Memory B cell (primary cell): Measurements from ENCODE around the gene SLC8A3.

Experiments
- ATAC-seq: fragments of 150-1000 bp; cut with Tn5 transposase; 2 replicates; pipeline ENCODE4 v1.10.0; 2021; ENCODE audit warnings: low read depth, mild to moderate bottlenecking, moderate library complexity
- DNase-seq, 2 donors: peaks; one replicate each; pipeline ENCODE4 v3.0.0; 2022; ENCODE audit warnings: low spot score in 2 of 2
- H3K27ac Mint-ChIP-seq: one replicate; pipeline ENCODE4 v1.8.0; 2022; ENCODE audit warnings: mild to moderate bottlenecking, moderate library complexity, mixed read lengths
- H3K27me3 Mint-ChIP-seq: one replicate; pipeline ENCODE4 v1.8.0; 2022; ENCODE audit warnings: mixed read lengths
- H3K36me3 Mint-ChIP-seq: one replicate; pipeline ENCODE4 v1.8.0; 2022; ENCODE audit warnings: mild to moderate bottlenecking, mixed read lengths
- H3K4me1 Mint-ChIP-seq: one replicate; pipeline ENCODE4 v1.8.0; 2022; ENCODE audit warnings: mixed read lengths
- H3K4me3 Mint-ChIP-seq: one replicate; pipeline ENCODE4 v1.8.0; 2022; ENCODE audit warnings: mild to moderate bottlenecking, moderate library complexity, mixed read lengths
- H3K9me3 Mint-ChIP-seq: one replicate; pipeline ENCODE4 v1.8.0; 2022; ENCODE audit warnings: mixed read lengths

Gene SLC8A3

GRCh38 chr14:70162358-70162757 is 26.4 kb downstream of the SLC8A3 start:
- H3K9me3 Mint-ChIP-seq, result no peaks in the 10 kb centered on the region
- H3K36me3 Mint-ChIP-seq, result no peaks in the 10 kb centered on the region

GRCh38 chr14:70156592-70156991 is 32.2 kb downstream of the SLC8A3 start:
- Mint-ChIP-seq H3K4me1 (no peaks in the 10 kb centered on the region), H3K9me3 (no peaks in the 10 kb centered on the region), H3K4me3 (no peak overlapping the region), H3K36me3 (no peaks in the 10 kb centered on the region), H3K27me3 (peaks cover 6% of the 10 kb centered on the region), H3K27ac (no peak overlapping the region)
- ATAC-seq (no peak), DNase-seq (no peak)

More at GRCh38 chr14:70162358-70162757, 26.4 kb downstream of the SLC8A3 start:
- ATAC-seq, result no peak
- Mint-ChIP-seq H3K27me3 (peaks cover 5% of the 10 kb centered on the region), H3K4me1 (no peaks in the 10 kb centered on the region), H3K27ac (no peak overlapping the region), H3K4me3 (no peak overlapping the region)
- no peak for DNase-seq

- ATAC-seq (no peak), DNase-seq (no peak)
- H3K36me3 Mint-ChIP-seq, result no peaks in the 10 kb centered on the region
- peaks cover 4% of the 10 kb centered on the region for H3K27me3 Mint-ChIP-seq
- H3K9me3 Mint-ChIP-seq, result no peaks in the 10 kb centered on the region
- H3K4me3 Mint-ChIP-seq, result no peak overlapping the region
- H3K27ac Mint-ChIP-seq, result no peak overlapping the region
- peaks cover 3% of the 10 kb centered on the region for H3K4me1 Mint-ChIP-seq
Observed at GRCh38 chr14:70152704-70153103, 36.0 kb downstream of the SLC8A3 start.

- peaks cover 3% of the 10 kb centered on the region for H3K27me3 Mint-ChIP-seq
- H3K36me3 Mint-ChIP-seq, result no peaks in the 10 kb centered on the region
- DNase-seq, result no peak
- H3K9me3 Mint-ChIP-seq, result no peaks in the 10 kb centered on the region
- ATAC-seq, result no peak
- H3K4me3 Mint-ChIP-seq, result no peak overlapping the region
- peaks cover 3% of the 10 kb centered on the region for H3K4me1 Mint-ChIP-seq
- H3K27ac Mint-ChIP-seq, result no peak overlapping the region
Observed at GRCh38 chr14:70152081-70152480, 36.7 kb downstream of the SLC8A3 start.

GRCh38 chr14:70149596-70150165 is 39.1 kb downstream of the SLC8A3 start:
- Mint-ChIP-seq H3K27me3 (peaks cover 8% of the 10 kb centered on the region), H3K36me3 (no peaks in the 10 kb centered on the region)

GRCh38 chr14:70148911-70149595 is 39.7 kb downstream of the SLC8A3 start:
- no peaks in the 10 kb centered on the region for H3K36me3 Mint-ChIP-seq
- H3K27me3 Mint-ChIP-seq, result peaks cover 8% of the 10 kb centered on the region
- no peak overlapping the region for H3K27ac Mint-ChIP-seq
- no peaks in the 10 kb centered on the region for H3K9me3 Mint-ChIP-seq
- no peak for DNase-seq
- no peak overlapping the region for H3K4me3 Mint-ChIP-seq
- ATAC-seq, result no peak
- peaks cover 3% of the 10 kb centered on the region for H3K4me1 Mint-ChIP-seq

More at GRCh38 chr14:70149596-70150165, 39.1 kb downstream of the SLC8A3 start:
- ATAC-seq (no peak), DNase-seq (no peak)
- Mint-ChIP-seq H3K4me1 (peaks cover 3% of the 10 kb centered on the region), H3K4me3 (no peak overlapping the region), H3K9me3 (no peaks in the 10 kb centered on the region), H3K27ac (no peak overlapping the region)

GRCh38 chr14:70148351-70148750 is 40.4 kb downstream of the SLC8A3 start:
- H3K36me3 Mint-ChIP-seq, result no peaks in the 10 kb centered on the region
- no peak overlapping the region for H3K27ac Mint-ChIP-seq
- H3K27me3 Mint-ChIP-seq, result peaks cover 11% of the 10 kb centered on the region
- H3K9me3 Mint-ChIP-seq, result no peaks in the 10 kb centered on the region
- H3K4me1 Mint-ChIP-seq, result peaks cover 3% of the 10 kb centered on the region
- ATAC-seq, result no peak
- DNase-seq, result no peak
- no peak overlapping the region for H3K4me3 Mint-ChIP-seq

- H3K27me3 Mint-ChIP-seq, result peaks cover 10% of the 10 kb centered on the region
- no peak for ATAC-seq
- no peaks in the 10 kb centered on the region for H3K36me3 Mint-ChIP-seq
- no peak overlapping the region for H3K4me3 Mint-ChIP-seq
- no peaks in the 10 kb centered on the region for H3K9me3 Mint-ChIP-seq
- DNase-seq, result no peak
- peaks cover 2% of the 10 kb centered on the region for H3K4me1 Mint-ChIP-seq
- H3K27ac Mint-ChIP-seq, result no peak overlapping the region
Observed at GRCh38 chr14:70144046-70144445, 44.7 kb downstream of the SLC8A3 start.

GRCh38 chr14:70143306-70143705 is 45.4 kb downstream of the SLC8A3 start:
- Mint-ChIP-seq H3K4me3 (no peak overlapping the region), H3K4me1 (peaks cover 2% of the 10 kb centered on the region), H3K9me3 (no peaks in the 10 kb centered on the region), H3K27ac (no peak overlapping the region), H3K27me3 (peaks cover 10% of the 10 kb centered on the region), H3K36me3 (no peaks in the 10 kb centered on the region)
- ATAC-seq, result no peak
- no peak for DNase-seq

- H3K4me3 Mint-ChIP-seq, result no peak overlapping the region
- H3K36me3 Mint-ChIP-seq, result no peaks in the 10 kb centered on the region
- H3K27me3 Mint-ChIP-seq, result peaks cover 4% of the 10 kb centered on the region
Observed at GRCh38 chr14:70140614-70141013, 48.1 kb downstream of the SLC8A3 start.

GRCh38 chr14:70139384-70139783 is 49.4 kb downstream of the SLC8A3 start:
- Mint-ChIP-seq H3K4me1 (peaks cover 2% of the 10 kb centered on the region), H3K27ac (no peak overlapping the region), H3K36me3 (no peaks in the 10 kb centered on the region), H3K9me3 (no peaks in the 10 kb centered on the region), H3K27me3 (peaks cover 7% of the 10 kb centered on the region), H3K4me3 (no peak overlapping the region)
- ATAC-seq (peak; percentile 39), DNase-seq (no peak)

More at GRCh38 chr14:70140614-70141013, 48.1 kb downstream of the SLC8A3 start:
- H3K27ac Mint-ChIP-seq, result no peak overlapping the region
- H3K9me3 Mint-ChIP-seq, result no peaks in the 10 kb centered on the region
- no peak for DNase-seq
- peaks cover 2% of the 10 kb centered on the region for H3K4me1 Mint-ChIP-seq
- ATAC-seq, result no peak

- H3K9me3 Mint-ChIP-seq, result no peaks in the 10 kb centered on the region
- H3K36me3 Mint-ChIP-seq, result no peaks in the 10 kb centered on the region
- H3K27me3 Mint-ChIP-seq, result peaks cover 4% of the 10 kb centered on the region
- H3K4me1 Mint-ChIP-seq, result peaks cover 2% of the 10 kb centered on the region
- H3K4me3 Mint-ChIP-seq, result no peak overlapping the region
- ATAC-seq, result no peak
- no peak for DNase-seq
- H3K27ac Mint-ChIP-seq, result no peak overlapping the region
Observed at GRCh38 chr14:70137788-70138187, 51.0 kb downstream of the SLC8A3 start.

- Mint-ChIP-seq H3K9me3 (no peaks in the 10 kb centered on the region), H3K4me1 (no peaks in the 10 kb centered on the region), H3K27me3 (peaks cover 12% of the 10 kb centered on the region), H3K36me3 (no peaks in the 10 kb centered on the region), H3K4me3 (no peak overlapping the region), H3K27ac (no peak overlapping the region)
- DNase-seq (no peak), ATAC-seq (no peak)
Observed at GRCh38 chr14:70133461-70133860, 55.3 kb downstream of the SLC8A3 start.

GRCh38 chr14:70130482-70130881 is 58.3 kb downstream of the SLC8A3 start:
- Mint-ChIP-seq H3K4me1 (no peaks in the 10 kb centered on the region), H3K4me3 (no peak overlapping the region), H3K36me3 (no peaks in the 10 kb centered on the region), H3K27ac (no peak overlapping the region), H3K27me3 (peaks cover 16% of the 10 kb centered on the region), H3K9me3 (peaks cover 1% of the 10 kb centered on the region)
- DNase-seq, result no peak
- ATAC-seq, result no peak

- Mint-ChIP-seq H3K36me3 (no peaks in the 10 kb centered on the region), H3K4me1 (no peaks in the 10 kb centered on the region), H3K4me3 (no peak overlapping the region), H3K27me3 (peaks cover 17% of the 10 kb centered on the region), H3K27ac (no peak overlapping the region), H3K9me3 (peaks cover 1% of the 10 kb centered on the region)
- no peak for DNase-seq
- no peak for ATAC-seq
Observed at GRCh38 chr14:70127186-70127585, 61.6 kb downstream of the SLC8A3 start.
